Naive thymus-derived CD4-positive, alpha-beta T cell (primary cell): Measurements from ENCODE around the gene LDLR. TPM values are rescaled to one million over a fixed set of nuclear protein-coding genes. Genes with fewer than 3 reads are reported as not detected.

Source experiments
- ATAC-seq: fragments of 150-1000 bp; cut with Tn5 transposase; 2 replicates; pipeline ENCODE4 v1.10.0; 2021; ENCODE audit warnings: mild to moderate bottlenecking, moderate library complexity
- CTCF ChIA-PET: fragments of 350-600 bp; sonication (Branson Sonifier 250); formaldehyde crosslinking; loops from one replicate; lab custom pipeline; 2021; ENCODE audit warnings: antibody characterized with exemption; lab: Charles Lee
- POLR2A ChIA-PET: fragments of 350-600 bp; sonication (Branson Sonifier 250); formaldehyde crosslinking; loops from one replicate; lab custom pipeline; 2021; ENCODE audit warnings: antibody characterized with exemption, inconsistent platforms; lab: Charles Lee
- DNase-seq, 9 donors: peaks; one replicate each; pipeline versions ENCODE4 v3.0.0 to v3.0.0-alpha.2; 2020 to 2022; ENCODE audit warnings: mixed read lengths in 1 of 9
- H3K27ac ChIP-seq: one replicate; pipeline ENCODE4 v1.7.0; 2013; ENCODE audit warnings: mild to moderate bottlenecking, low read depth, low read length, moderate library complexity
- H3K27me3 ChIP-seq, 2 donors: one replicate each; pipeline ENCODE4 v1.7.0; 2013; ENCODE audit warnings: low read length in 2 of 2, mild to moderate bottlenecking in 2 of 2, moderate library complexity in 2 of 2; ENCODE audit not compliant: control insufficient read depth in 2 of 2, insufficient read depth in 2 of 2
- H3K36me3 ChIP-seq, 3 experiments: 1 replicate in 2 of 3; 2 replicates in 1 of 3; pipeline ENCODE4 v1.7.0; 2013; ENCODE audit warnings: low read length in 3 of 3, mild to moderate bottlenecking in 3 of 3, moderate library complexity in 1 of 3; ENCODE audit not compliant: insufficient read depth in 3 of 3, control insufficient read depth in 2 of 3
- H3K4me1 ChIP-seq, 2 donors: one replicate each; pipeline ENCODE4 v1.7.0; 2013; ENCODE audit warnings: low read length in 2 of 2, mild to moderate bottlenecking in 2 of 2, moderate library complexity in 1 of 2; ENCODE audit not compliant: control insufficient read depth in 2 of 2, insufficient read depth in 2 of 2
- H3K4me3 ChIP-seq: 2 replicates; pipeline ENCODE4 v1.7.0; 2013; ENCODE audit warnings: mild to moderate bottlenecking, low read length
- H3K9me3 ChIP-seq, 3 experiments: 1 replicate in 2 of 3; 2 replicates in 1 of 3; pipeline ENCODE4 v1.7.0; 2013; ENCODE audit warnings: low read length in 3 of 3; ENCODE audit not compliant: control insufficient read depth in 2 of 3
- H3K27ac Mint-ChIP-seq, 9 donors: one replicate each; pipeline ENCODE4 v1.8.0; 2020 to 2022; ENCODE audit warnings: mixed read lengths in 9 of 9, mild to moderate bottlenecking in 8 of 9, moderate library complexity in 5 of 9, inconsistent platforms in 2 of 9
- H3K27me3 Mint-ChIP-seq, 5 donors: one replicate each; pipeline ENCODE4 v1.8.0; 2021 to 2022; ENCODE audit warnings: mixed read lengths in 5 of 5, mild to moderate bottlenecking in 1 of 5
- H3K36me3 Mint-ChIP-seq, 5 donors: one replicate each; pipeline ENCODE4 v1.8.0; 2020 to 2022; ENCODE audit warnings: mixed read lengths in 5 of 5, mild to moderate bottlenecking in 3 of 5, inconsistent platforms in 1 of 5
- H3K4me1 Mint-ChIP-seq, 7 donors: one replicate each; pipeline ENCODE4 v1.8.0; 2020 to 2022; ENCODE audit warnings: mixed read lengths in 7 of 7, mild to moderate bottlenecking in 3 of 7, inconsistent platforms in 1 of 7
- H3K4me3 Mint-ChIP-seq, 10 donors: one replicate each; pipeline ENCODE4 v1.8.0; 2020 to 2022; ENCODE audit warnings: mild to moderate bottlenecking in 10 of 10, mixed read lengths in 10 of 10, moderate library complexity in 6 of 10, inconsistent platforms in 2 of 10
- H3K9me3 Mint-ChIP-seq, 11 donors: one replicate each; pipeline ENCODE4 v1.8.0; 2020 to 2022; ENCODE audit warnings: mixed read lengths in 11 of 11, mild to moderate bottlenecking in 4 of 11, inconsistent platforms in 1 of 11, moderate library complexity in 1 of 11
- intact Hi-C, 2 donors: fragments of 100-400 bp; cut with micrococcal nuclease; formaldehyde crosslinking; loops; one replicate each; pipeline ENCODE4 v1.15.1; 2023
- polyA plus RNA-seq, 2 donors: library from polyadenylated mRNA; unstranded; fragments of 300-500 nt; fragmentation: Illumina TruSeq; gene quantifications; one replicate each; pipeline ENCODE4 v1.2.3, GENCODE V29; 2021
- total RNA-seq, 6 experiments: library from RNA in 5 of 6; stranded (reverse) in 5 of 6; gene quantifications; 1 replicate in 5 of 6; 2 replicates in 1 of 6; pipeline ENCODE4 v1.2.3 and lab custom pipeline; 2021 to 2026

LDLR gene
- total and polyA plus RNA-seq, 7 experiments from 2014 or later, result 5.5 to 90.3 (median 34.2) TPM

GRCh38 chr19:11090997-11091702, 1.9 kb downstream of the LDLR start:
- Histone ChIP-seq H3K27ac (peak overlapping the region; percentile 91), H3K4me1 (peaks cover 33 to 49% of the 10 kb centered on the region in 2 donors), H3K36me3 (no peaks in the 10 kb centered on the region), H3K27me3 (no peaks in the 10 kb centered on the region), H3K4me3 (peak overlapping the region; percentile 83), H3K9me3 (no peaks in the 10 kb centered on the region)
- peaks cover 19 to 55% (median 49%) of the 10 kb centered on the region in 7 donors for H3K4me1 Mint-ChIP-seq
- peak overlapping the region; percentile 88 to 99 (median 96) for H3K27ac Mint-ChIP-seq
- ChIA-PET POLR2A (interaction anchor here (0.5 to 1.7 kb wide), 9 partner anchors 11 to 1310 kb away, joined by 3 to 5 read pairs (median 3); partner anchors contain the start of genes ECSIT and ZNF799), CTCF (interaction anchor here (0.6 to 9.1 kb wide), 2 partner anchors 21 to 55 kb away, joined by 3 to 44 read pairs; no protein-coding TSS in a partner anchor)
- peak overlapping the region; percentile 84 to 94 (median 89) for H3K4me3 Mint-ChIP-seq
- intact Hi-C loops, result loop anchor here (1.0 to 10.0 kb wide), 9 partner anchors 42 to 1701 kb away; partner anchors contain the start of genes CARM1 (in 2 of the 2), CDC37 (in 1 of the 2), CDKN2D (in 1 of the 2) and FBXL12 (in 1 of the 2)
- peaks cover 0 to 2% (median 0%) of the 10 kb centered on the region in 5 donors for H3K27me3 Mint-ChIP-seq
- peaks cover 0 to 1% (median 0%) of the 10 kb centered on the region in 11 donors for H3K9me3 Mint-ChIP-seq
- H3K36me3 Mint-ChIP-seq, result peaks cover 0 to 31% (median 7%) of the 10 kb centered on the region in 5 donors
- DNase-seq (peak in 3 of 9 donors; percentile 10 to 16 (median 15)), ATAC-seq (no peak)

DNA sequence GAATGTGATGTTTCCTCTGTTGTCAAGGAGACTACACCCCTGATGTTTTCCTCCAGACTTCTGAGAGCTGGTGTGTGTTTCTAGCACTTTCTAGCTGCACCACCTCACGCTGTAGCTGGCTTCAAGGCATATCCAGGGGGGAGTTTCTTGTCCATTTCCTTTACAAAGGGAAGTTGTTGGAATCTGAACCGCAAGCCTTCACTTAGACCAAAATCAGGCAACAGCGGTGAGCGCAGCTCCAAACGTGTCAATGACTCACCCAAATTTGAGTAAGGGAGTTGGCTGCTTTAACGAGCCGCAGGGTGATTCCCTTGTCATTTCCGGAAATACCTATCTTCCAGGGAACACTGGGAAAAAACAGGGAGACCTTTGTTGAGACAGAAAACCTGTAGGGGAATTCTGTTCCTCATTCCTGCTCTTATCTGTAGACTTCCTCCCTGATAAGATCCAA, 2.5 kb downstream of the LDLR start:
- H3K9me3 Mint-ChIP-seq, result peaks cover 0 to 5% (median 0%) of the 10 kb centered on the region in 11 donors
- Histone ChIP-seq H3K4me3 (peak overlapping the region; percentile 83), H3K9me3 (no peaks in the 10 kb centered on the region), H3K36me3 (no peaks in the 10 kb centered on the region), H3K27ac (peak overlapping the region; percentile 91), H3K4me1 (peaks cover 38 to 55% of the 10 kb centered on the region in 2 donors), H3K27me3 (no peaks in the 10 kb centered on the region)
- H3K4me3 Mint-ChIP-seq, result peak overlapping the region; percentile 84 to 94 (median 89)
- DNase-seq (peak; percentile 33 to 77 (median 59)), ATAC-seq (peak; percentile 12)
- peaks cover 23 to 60% (median 54%) of the 10 kb centered on the region in 7 donors for H3K4me1 Mint-ChIP-seq
- peak overlapping the region; percentile 88 to 99 (median 96) for H3K27ac Mint-ChIP-seq
- peaks cover 0 to 2% (median 0%) of the 10 kb centered on the region in 5 donors for H3K27me3 Mint-ChIP-seq
- peaks cover 0 to 37% (median 12%) of the 10 kb centered on the region in 5 donors for H3K36me3 Mint-ChIP-seq
- intact Hi-C loops, result loop anchor here (2.0 to 10.0 kb wide), 8 partner anchors 43 to 1701 kb away; partner anchors contain the start of genes CARM1 (in 1 of the 2), CDC37 (in 1 of the 2), CDKN2D (in 1 of the 2) and FBXL12 (in 1 of the 2)
- ChIA-PET CTCF (interaction anchor here (0.6 to 9.1 kb wide), 3 partner anchors 21 to 119 kb away, joined by 3 to 44 read pairs (median 4); no protein-coding TSS in a partner anchor), POLR2A (interaction anchor here (0.6 to 1.5 kb wide), 3 partner anchors 13 to 437 kb away, joined by 3 to 4 read pairs (median 3); partner anchors contain the start of gene ECSIT)

DNA sequence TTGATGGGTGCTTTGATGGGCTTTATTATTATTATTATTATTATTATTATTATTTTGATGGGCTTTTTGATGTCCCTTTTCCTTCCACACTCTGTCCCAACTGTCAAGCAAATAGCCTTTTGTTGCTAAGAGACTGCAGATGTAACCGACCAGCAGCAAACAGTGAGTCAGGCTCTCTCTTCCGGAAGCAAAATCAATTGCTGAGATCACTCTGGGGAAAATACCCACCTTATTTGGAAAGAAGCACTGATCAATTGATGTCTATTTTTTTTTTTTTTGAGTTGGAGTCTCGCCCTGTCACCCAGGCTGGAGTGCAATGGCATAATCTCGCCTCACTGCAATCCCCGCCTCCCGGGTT, 2.9 kb downstream of the LDLR start:
- intact Hi-C loops, result loop anchor here in 1 of 2 donors (5.0 to 10.0 kb wide), 3 partner anchors 437 to 1700 kb away; partner anchors contain the start of genes CDC37, ILF3 and JUNB
- Mint-ChIP-seq H3K27ac (peak overlapping the region; percentile 68 to 99 (median 96)), H3K27me3 (peaks cover 0 to 2% (median 0%) of the 10 kb centered on the region in 5 donors), H3K4me1 (peaks cover 23 to 60% (median 54%) of the 10 kb centered on the region in 7 donors), H3K9me3 (peaks cover 0 to 5% (median 0%) of the 10 kb centered on the region in 11 donors), H3K4me3 (peak overlapping the region in 9 of 10 donors; percentile 53 to 94 (median 88)), H3K36me3 (peaks cover 0 to 39% (median 12%) of the 10 kb centered on the region in 5 donors)
- Histone ChIP-seq H3K4me3 (peak overlapping the region; percentile 83), H3K36me3 (no peaks in the 10 kb centered on the region), H3K27me3 (no peaks in the 10 kb centered on the region), H3K4me1 (peaks cover 38 to 57% of the 10 kb centered on the region in 2 donors), H3K27ac (peak overlapping the region; percentile 91), H3K9me3 (no peaks in the 10 kb centered on the region)
- peak; percentile 9 for ATAC-seq
- peak in 5 of 9 donors; percentile 25 to 79 (median 40) for DNase-seq
- ChIA-PET CTCF (interaction anchor here (0.5 to 9.1 kb wide), 4 partner anchors 22 to 150 kb away, joined by 3 to 44 read pairs (median 4); no protein-coding TSS in a partner anchor), POLR2A (interaction anchor here (0.6 to 2.1 kb wide), 3 partner anchors 13 to 56 kb away, joined by 3 to 5 read pairs (median 4); no protein-coding TSS in a partner anchor)

GRCh38 chr19:11093689-11094238, 4.5 kb downstream of the LDLR start:
- intact Hi-C loops, result loop anchor here in 1 of 2 donors (5.0 to 10.0 kb wide), 3 partner anchors 439 to 1699 kb away; partner anchors contain the start of genes CDC37, ILF3 and JUNB
- H3K27me3 Mint-ChIP-seq, result peaks cover 0 to 2% (median 0%) of the 10 kb centered on the region in 5 donors
- peak overlapping the region in 4 of 10 donors; percentile 12 to 94 (median 79) for H3K4me3 Mint-ChIP-seq
- H3K4me1 Mint-ChIP-seq, result peaks cover 23 to 59% (median 50%) of the 10 kb centered on the region in 7 donors
- ATAC-seq (no peak), DNase-seq (no peak)
- Histone ChIP-seq H3K9me3 (no peaks in the 10 kb centered on the region), H3K4me3 (no peak overlapping the region), H3K27me3 (no peaks in the 10 kb centered on the region), H3K27ac (no peak overlapping the region), H3K36me3 (no peaks in the 10 kb centered on the region), H3K4me1 (peaks cover 38 to 52% of the 10 kb centered on the region in 2 donors)
- CTCF ChIA-PET, result interaction anchor here (0.6 to 9.1 kb wide), 2 partner anchors 35 to 58 kb away, joined by 3 to 44 read pairs; no protein-coding TSS in a partner anchor
- H3K36me3 Mint-ChIP-seq, result peaks cover 0 to 44% (median 12%) of the 10 kb centered on the region in 5 donors
- H3K9me3 Mint-ChIP-seq, result peaks cover 0 to 5% (median 0%) of the 10 kb centered on the region in 11 donors
- peak overlapping the region in 8 of 9 donors; percentile 79 to 99 (median 96) for H3K27ac Mint-ChIP-seq
- POLR2A ChIA-PET, result interaction anchor here (0.6 to 2.1 kb wide), 4 partner anchors 9 to 58 kb away, joined by 3 to 6 read pairs (median 4); no protein-coding TSS in a partner anchor

- DNase-seq, result no peak
- peak overlapping the region; percentile 50 for H3K27ac ChIP-seq
- H3K27me3 Mint-ChIP-seq, result no peaks in the 10 kb centered on the region
- no peaks in the 10 kb centered on the region for H3K9me3 ChIP-seq
- H3K4me3 Mint-ChIP-seq, result peak overlapping the region in 7 of 10 donors; percentile 48 to 82 (median 75)
- intact Hi-C loops, result loop anchor here in 1 of 2 donors (5.0 to 10.0 kb wide), 3 partner anchors 440 to 1698 kb away; partner anchors contain the start of genes CDC37, ILF3 and JUNB
- peak overlapping the region; percentile 68 to 96 (median 91) for H3K27ac Mint-ChIP-seq
- H3K9me3 Mint-ChIP-seq, result peaks cover 0 to 7% (median 2%) of the 10 kb centered on the region in 11 donors
- no peak for ATAC-seq
- POLR2A ChIA-PET, result interaction anchor here (1.0 to 1.4 kb wide), 3 partner anchors 9 to 281 kb away, joined by 3 to 6 read pairs (median 4); no protein-coding TSS in a partner anchor
- H3K4me1 ChIP-seq, result peaks cover 38 to 49% of the 10 kb centered on the region in 2 donors
- no peaks in the 10 kb centered on the region for H3K27me3 ChIP-seq
- peak overlapping the region; percentile 56 for H3K4me3 ChIP-seq
- CTCF ChIA-PET, result interaction anchor here (0.6 to 9.1 kb wide), 2 partner anchors 54 to 59 kb away, joined by 8 to 44 read pairs; no protein-coding TSS in a partner anchor
- H3K36me3 Mint-ChIP-seq, result peaks cover 0 to 47% (median 17%) of the 10 kb centered on the region in 5 donors
- no peaks in the 10 kb centered on the region for H3K36me3 ChIP-seq
- H3K4me1 Mint-ChIP-seq, result peaks cover 23 to 61% (median 44%) of the 10 kb centered on the region in 7 donors
Observed at GRCh38 chr19:11094520-11094894, 5.2 kb downstream of the LDLR start.
